Stimulated activated CD8-positive, alpha-beta memory T cell treated with anti-CD3 and anti-CD28 coated beads, Interleukin-12 subunit alpha, Interleukin-12 subunit beta, amount 100 ng/mL, for 24 hours (primary cell): Measurements from ENCODE around the gene PRKAG2.

Source experiments
- DNase-seq: peaks from one replicate; pipeline ENCODE4 v3.0.0-alpha.2; 2020; ENCODE audit errors: extremely low read depth

The PRKAG2 gene

GRCh38 chr7:151621961-151622360 is 255.0 kb downstream of the PRKAG2 start:
- DNase-seq: no peak

- no peak for DNase-seq
These were observed 260.3 kb downstream of the PRKAG2 start for GRCh38 chr7:151616443-151617213.

GRCh38 chr7:151615784-151616183 is 261.1 kb downstream of the PRKAG2 start:
- no peak for DNase-seq

GRCh38 chr7:151615058-151615457 is 261.9 kb downstream of the PRKAG2 start:
- DNase-seq: no peak

GRCh38 chr7:151614019-151614418 is 262.9 kb downstream of the PRKAG2 start:
- no peak for DNase-seq

- DNase-seq: no peak
These were observed 265.0 kb downstream of the PRKAG2 start for GRCh38 chr7:151611878-151612277.

- no peak for DNase-seq
These were observed 265.9 kb downstream of the PRKAG2 start for GRCh38 chr7:151611041-151611440.

GRCh38 chr7:151608031-151608551 is 268.8 kb downstream of the PRKAG2 start:
- DNase-seq: no peak

- no peak for DNase-seq
These were observed 269.4 kb downstream of the PRKAG2 start for GRCh38 chr7:151607464-151607867.

GRCh38 chr7:151603951-151604350 is 273.0 kb downstream of the PRKAG2 start:
- DNase-seq: no peak

- no peak for DNase-seq
These were observed 275.2 kb downstream of the PRKAG2 start for GRCh38 chr7:151601521-151602305.

- no peak for DNase-seq
These were observed 276.6 kb downstream of the PRKAG2 start for GRCh38 chr7:151600331-151600730.

GRCh38 chr7:151599401-151600227 is 277.3 kb downstream of the PRKAG2 start:
- DNase-seq: no peak

GRCh38 chr7:151597541-151598444 is 279.1 kb downstream of the PRKAG2 start:
- no peak for DNase-seq

GRCh38 chr7:151595702-151596350 is 281.1 kb downstream of the PRKAG2 start:
- DNase-seq: no peak

- no peak for DNase-seq
These were observed 283.9 kb downstream of the PRKAG2 start for GRCh38 chr7:151592868-151593486.

GRCh38 chr7:151592330-151592729 is 284.6 kb downstream of the PRKAG2 start:
- no peak for DNase-seq

- no peak for DNase-seq
These were observed 285.0 kb downstream of the PRKAG2 start for GRCh38 chr7:151591866-151592265.

- no peak for DNase-seq
These were observed 285.8 kb downstream of the PRKAG2 start for GRCh38 chr7:151590850-151591771.
